Common myeloid progenitor, CD34-positive (primary cell): ENCODE data around the gene NEGR1.

Experiments used
- CTCF ChIA-PET: fragments of 350-600 bp; sonication (Branson Sonifier 250); formaldehyde crosslinking; loops from one replicate; lab custom pipeline; 2021; ENCODE audit warnings: antibody characterized with exemption; lab: Charles Lee
- POLR2A ChIA-PET: fragments of 350-600 bp; sonication (Branson Sonifier 250); formaldehyde crosslinking; loops from one replicate; lab custom pipeline; 2021; ENCODE audit warnings: antibody characterized with exemption; lab: Charles Lee
- DNase-seq, 3 donors: peaks; one replicate each; pipeline versions ENCODE4 v3.0.0 to v3.0.0-alpha.2; 2013
- H3K27ac ChIP-seq, 2 experiments: 1 replicate in 1 of 2; 2 replicates in 1 of 2; pipeline ENCODE4 v1.7.0; 2013; ENCODE audit warnings: inconsistent platforms in 2 of 2, low read length in 2 of 2, mild to moderate bottlenecking in 2 of 2, low read depth in 1 of 2, moderate library complexity in 1 of 2; ENCODE audit not compliant: severe bottlenecking in 2 of 2, insufficient read depth in 1 of 2, poor library complexity in 1 of 2
- H3K27me3 ChIP-seq, 5 experiments: replicated peaks in 2 of 5; 1 replicate in 3 of 5; 2 replicates in 2 of 5; pipeline versions ENCODE4 v1.6.1 to v1.7.0; 2013; ENCODE audit warnings: low read length in 4 of 5, mild to moderate bottlenecking in 2 of 5, moderate library complexity in 2 of 5, inconsistent platforms in 1 of 5; ENCODE audit not compliant: insufficient read depth in 5 of 5, control insufficient read depth in 4 of 5
- H3K36me3 ChIP-seq, 4 experiments: 1 replicate in 2 of 4; 2 replicates in 2 of 4; pipeline versions ENCODE4 v1.6.1 to v1.7.0; 2013; ENCODE audit warnings: low read length in 3 of 4, control low read depth in 1 of 4, mild to moderate bottlenecking in 1 of 4; ENCODE audit not compliant: control insufficient read depth in 4 of 4, insufficient read depth in 4 of 4
- H3K4me1 ChIP-seq, 4 experiments: 1 replicate in 3 of 4; 2 replicates in 1 of 4; pipeline versions ENCODE4 v1.6.1 to v1.7.1; 2013; ENCODE audit warnings: low read length in 3 of 4, mild to moderate bottlenecking in 3 of 4, control low read depth in 1 of 4, inconsistent platforms in 1 of 4, moderate library complexity in 1 of 4; ENCODE audit not compliant: control insufficient read depth in 4 of 4, insufficient read depth in 4 of 4; ENCODE audit errors: control extremely low read depth in 1 of 4
- H3K4me3 ChIP-seq, 7 experiments: 1 replicate in 4 of 7; 2 replicates in 3 of 7; pipeline versions ENCODE4 v1.5.1 to v1.7.0; 2013; ENCODE audit warnings: mild to moderate bottlenecking in 7 of 7, low read length in 6 of 7, moderate library complexity in 6 of 7, inconsistent platforms in 2 of 7, low read depth in 2 of 7, control low read depth in 1 of 7; ENCODE audit not compliant: insufficient read depth in 4 of 7, control insufficient read depth in 1 of 7; ENCODE audit errors: extremely low read depth in 1 of 7
- H3K9me3 ChIP-seq, 5 experiments: 1 replicate in 4 of 5; 2 replicates in 1 of 5; pipeline versions ENCODE4 v1.6.1 to v1.7.1; 2013; ENCODE audit warnings: low read length in 4 of 5, mild to moderate bottlenecking in 2 of 5, inconsistent platforms in 1 of 5, low read depth in 1 of 5, moderate library complexity in 1 of 5; ENCODE audit not compliant: control insufficient read depth in 4 of 5, insufficient read depth in 2 of 5; ENCODE audit errors: control extremely low read depth in 1 of 5
- WGBS: methylation state at CpG from one replicate; pipeline ENCODE4 v1.1.5; 2013; ENCODE audit not compliant: insufficient coverage; 5-methylcytosine and 5-hydroxymethylcytosine counted together

The NEGR1 gene

GRCh38 chr1:71582673-71583072 is 699.7 kb downstream of the NEGR1 start:
- 100% methylated on average over 2 of the region's 3 CpGs for WGBS
- Histone ChIP-seq H3K4me1 (no peaks in the 10 kb centered on the region), H3K36me3 (no peaks in the 10 kb centered on the region), H3K27me3 (no peaks in the 10 kb centered on the region), H3K27ac (no peak overlapping the region), H3K9me3 (no peaks in the 10 kb centered on the region), H3K4me3 (no peak overlapping the region)
- ChIA-PET POLR2A (no interaction called here), CTCF (no interaction called here)
- no peak for DNase-seq

GRCh38 chr1:71577451-71578131 is 704.7 kb downstream of the NEGR1 start:
- no peak overlapping the region for H3K27ac ChIP-seq

GRCh38 chr1:71572038-71572437 is 710.3 kb downstream of the NEGR1 start:
- Histone ChIP-seq H3K36me3 (no peaks in the 10 kb centered on the region), H3K4me1 (no peaks in the 10 kb centered on the region), H3K4me3 (no peak overlapping the region), H3K27ac (no peak overlapping the region), H3K9me3 (no peaks in the 10 kb centered on the region), H3K27me3 (no peaks in the 10 kb centered on the region)
- POLR2A ChIA-PET, result interaction anchor here (0.5 to 0.7 kb wide), 2 partner anchors 14 to 1579 kb away, joined by 3 to 5 read pairs; no protein-coding TSS in a partner anchor
- 89% methylated on average over 3 of the region's 3 CpGs for WGBS
- no peak for DNase-seq
- CTCF ChIA-PET, result interaction anchor here (0.7 to 0.8 kb wide), 2 partner anchors 9 to 629 kb away, joined by 3 read pairs; no protein-coding TSS in a partner anchor

More at GRCh38 chr1:71577451-71578131, 704.7 kb downstream of the NEGR1 start:
- Histone ChIP-seq H3K4me1 (no peaks in the 10 kb centered on the region), H3K9me3 (no peaks in the 10 kb centered on the region), H3K4me3 (no peak overlapping the region), H3K27me3 (no peaks in the 10 kb centered on the region), H3K36me3 (no peaks in the 10 kb centered on the region)
- DNase-seq, result no peak
- CTCF ChIA-PET, result no interaction called here
- 100% methylated on average over 1 of the region's 3 CpGs for WGBS
- POLR2A ChIA-PET, result no interaction called here

- Histone ChIP-seq H3K36me3 (no peaks in the 10 kb centered on the region), H3K27me3 (no peaks in the 10 kb centered on the region), H3K9me3 (no peaks in the 10 kb centered on the region), H3K4me3 (no peak overlapping the region), H3K27ac (no peak overlapping the region), H3K4me1 (no peaks in the 10 kb centered on the region)
- ChIA-PET POLR2A (no interaction called here), CTCF (no interaction called here)
- no peak for DNase-seq
- no CpG with 5 or more reads among the region's 1 CpG for WGBS
Observed at GRCh38 chr1:71566413-71566812, 715.9 kb downstream of the NEGR1 start.

- 83% methylated on average over 3 of the region's 3 CpGs for WGBS
- H3K4me3 ChIP-seq, result no peak overlapping the region
- no peaks in the 10 kb centered on the region for H3K4me1 ChIP-seq
- no peaks in the 10 kb centered on the region for H3K27me3 ChIP-seq
- H3K27ac ChIP-seq, result no peak overlapping the region
- no peaks in the 10 kb centered on the region for H3K9me3 ChIP-seq
- DNase-seq, result no peak
- POLR2A ChIA-PET, result no interaction called here
- CTCF ChIA-PET, result no interaction called here
- H3K36me3 ChIP-seq, result no peaks in the 10 kb centered on the region
Observed at GRCh38 chr1:71565831-71566230, 716.5 kb downstream of the NEGR1 start.

GRCh38 chr1:71565262-71565661 is 717.1 kb downstream of the NEGR1 start:
- CTCF ChIA-PET, result no interaction called here
- no peaks in the 10 kb centered on the region for H3K4me1 ChIP-seq

GRCh38 chr1:71562298-71562697 is 720.0 kb downstream of the NEGR1 start:
- Histone ChIP-seq H3K9me3 (no peaks in the 10 kb centered on the region), H3K27ac (no peak overlapping the region), H3K4me1 (no peaks in the 10 kb centered on the region), H3K4me3 (no peak overlapping the region), H3K27me3 (no peaks in the 10 kb centered on the region), H3K36me3 (no peaks in the 10 kb centered on the region)
- no CpG with 5 or more reads among the region's 1 CpG for WGBS
- ChIA-PET CTCF (no interaction called here), POLR2A (no interaction called here)
- no peak for DNase-seq

More at GRCh38 chr1:71565262-71565661, 717.1 kb downstream of the NEGR1 start:
- H3K9me3 ChIP-seq, result no peaks in the 10 kb centered on the region
- H3K4me3 ChIP-seq, result no peak overlapping the region
- POLR2A ChIA-PET, result no interaction called here
- no peaks in the 10 kb centered on the region for H3K36me3 ChIP-seq
- no peaks in the 10 kb centered on the region for H3K27me3 ChIP-seq
- no peak for DNase-seq
- no peak overlapping the region for H3K27ac ChIP-seq
